Hippocampal formation (tissue), 2 donors: ENCODE measurements around the gene TPGS1.

Source experiments
- DNase-seq, 2 donors: peaks; one replicate each; lab custom pipeline; 2025; lab: John Stamatoyannopoulos, UW

The TPGS1 gene

GRCh38 chr19:539429-540030 lies 32.2 kb downstream of the TPGS1 start:
- DNase-seq, result no peak

- no peak for DNase-seq
Observed at GRCh38 chr19:540867-541637, 33.8 kb downstream of the TPGS1 start.

- no peak for DNase-seq
Observed at GRCh38 chr19:541699-542098, 34.4 kb downstream of the TPGS1 start.

- no peak for DNase-seq
Observed at GRCh38 chr19:542173-542866, 35.0 kb downstream of the TPGS1 start.

DNA sequence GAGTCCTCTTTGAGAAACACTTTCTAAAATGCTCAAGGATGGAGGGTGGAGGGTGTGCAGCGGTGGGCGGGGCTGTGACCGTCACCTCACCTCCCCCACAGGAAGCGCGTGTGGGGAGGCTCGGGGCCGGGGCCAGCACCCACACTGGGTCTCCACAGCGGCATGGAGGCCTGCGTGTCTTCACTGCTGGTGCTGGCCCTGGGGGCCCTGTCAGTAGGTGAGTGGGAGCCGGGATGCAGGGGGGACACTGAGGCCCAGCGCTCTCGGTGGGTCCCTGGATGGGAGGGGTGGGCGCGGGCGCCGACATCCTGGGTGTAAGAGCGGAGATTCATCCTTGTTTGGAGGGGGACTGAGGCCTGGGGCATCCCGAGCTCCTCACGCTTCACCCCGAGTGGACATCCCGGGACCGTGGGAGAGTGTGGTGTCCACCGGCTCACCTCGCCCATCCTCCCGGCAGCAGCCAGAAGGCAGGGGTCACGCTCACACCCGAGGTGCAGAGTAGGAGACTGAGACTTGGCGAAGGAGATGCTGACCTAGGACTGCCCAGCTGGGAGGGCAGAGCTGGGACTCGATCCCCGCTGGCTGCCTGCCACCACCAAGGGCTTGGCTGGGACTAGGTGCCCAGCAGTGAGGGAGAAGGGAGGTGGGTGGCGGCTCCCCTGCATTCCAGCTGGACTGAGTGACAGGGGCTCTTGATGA lies 36.8 kb downstream of the TPGS1 start, which contains the start of gene GZMM:
Gene GZMM, plus strand, starts transcription at position 144 of the 699 bp plus-strand sequence. Its CDS starts 19 bp downstream, at position 163.
- no peak for DNase-seq

GRCh38 chr19:547117-547516 lies 39.8 kb downstream of the TPGS1 start:
- DNase-seq, result no peak

DNA sequence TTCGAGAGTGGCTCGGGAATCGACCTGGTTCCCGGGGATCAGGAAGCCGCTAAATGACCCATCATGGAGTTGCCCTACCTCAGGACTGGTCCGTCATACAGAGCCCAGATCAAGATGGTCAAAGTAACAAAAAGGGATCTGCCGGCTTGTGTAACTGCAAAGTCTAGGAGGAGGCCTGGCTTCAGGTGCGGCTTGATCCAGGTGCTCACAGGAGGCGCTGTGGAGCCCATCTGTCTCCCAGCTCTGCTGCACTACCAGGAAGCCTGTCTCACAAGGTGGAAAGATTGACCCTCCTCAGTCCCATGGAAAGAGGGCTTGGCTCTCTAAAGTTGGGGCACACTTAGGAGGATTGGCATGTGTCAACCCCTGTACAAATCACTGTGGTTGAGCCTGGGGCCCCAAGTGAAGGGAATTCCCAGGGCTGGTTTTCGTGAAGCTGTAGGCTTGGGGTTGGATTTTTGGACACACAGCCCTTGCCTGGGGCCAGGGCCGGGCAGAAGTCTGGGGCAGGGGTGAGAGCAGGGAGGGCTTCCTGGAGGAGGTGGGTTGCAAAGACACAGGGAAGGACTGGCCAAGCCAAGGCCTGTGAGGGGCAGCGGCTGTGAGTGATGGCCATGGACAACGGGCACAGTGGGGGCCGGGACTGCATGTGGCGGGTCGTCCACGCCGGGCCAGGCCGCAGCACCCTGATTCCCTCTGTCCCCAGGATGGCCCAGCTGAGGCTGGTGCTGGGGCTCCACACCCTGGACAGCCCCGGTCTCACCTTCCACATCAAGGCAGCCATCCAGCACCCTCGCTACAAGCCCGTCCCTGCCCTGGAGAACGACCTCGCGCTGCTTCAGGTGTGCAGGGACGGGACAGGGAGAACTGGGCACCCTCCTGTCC lies 40.8 kb downstream of the TPGS1 start:
- DNase-seq, result no peak

GRCh38 chr19:548886-549830 lies 41.9 kb downstream of the TPGS1 start:
- no peak for DNase-seq

DNA sequence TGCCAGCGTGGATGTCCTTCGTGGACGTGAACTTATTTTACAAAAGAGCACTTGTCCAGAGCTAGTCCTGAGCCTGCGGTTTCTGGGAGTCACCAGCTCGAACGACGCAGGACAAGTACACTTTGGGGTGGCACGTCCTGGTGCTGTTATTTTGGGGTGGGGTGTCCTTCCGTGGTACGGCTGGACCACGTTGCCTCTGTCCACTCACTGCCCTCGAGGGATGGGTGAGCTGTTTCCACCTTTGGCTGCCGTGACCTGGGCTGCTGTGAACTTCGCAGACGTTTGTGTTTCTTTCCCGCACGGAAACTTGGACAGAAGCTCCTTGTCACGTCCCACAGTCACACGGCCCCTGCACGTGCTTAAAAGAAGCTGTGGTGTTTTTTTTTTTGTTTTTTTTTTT lies 47.5 kb downstream of the TPGS1 start:
- no peak for DNase-seq

DNA sequence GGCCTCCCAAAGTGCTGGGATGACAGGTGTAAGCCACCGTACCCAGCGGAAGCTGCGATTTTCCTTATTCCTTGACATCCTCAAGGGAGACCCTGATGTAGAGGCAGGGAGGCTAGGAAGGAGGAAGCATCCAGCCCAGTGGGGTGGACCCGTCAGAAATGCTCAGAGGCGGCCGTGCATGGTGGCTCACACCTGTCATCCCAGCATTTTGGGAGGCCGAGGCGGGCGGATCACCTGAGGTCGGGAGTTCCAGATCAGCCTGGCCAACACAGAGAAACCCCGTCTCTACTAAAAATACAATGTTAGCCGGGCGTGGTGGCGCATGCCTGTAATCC lies 48.1 kb downstream of the TPGS1 start:
- no peak for DNase-seq

DNA sequence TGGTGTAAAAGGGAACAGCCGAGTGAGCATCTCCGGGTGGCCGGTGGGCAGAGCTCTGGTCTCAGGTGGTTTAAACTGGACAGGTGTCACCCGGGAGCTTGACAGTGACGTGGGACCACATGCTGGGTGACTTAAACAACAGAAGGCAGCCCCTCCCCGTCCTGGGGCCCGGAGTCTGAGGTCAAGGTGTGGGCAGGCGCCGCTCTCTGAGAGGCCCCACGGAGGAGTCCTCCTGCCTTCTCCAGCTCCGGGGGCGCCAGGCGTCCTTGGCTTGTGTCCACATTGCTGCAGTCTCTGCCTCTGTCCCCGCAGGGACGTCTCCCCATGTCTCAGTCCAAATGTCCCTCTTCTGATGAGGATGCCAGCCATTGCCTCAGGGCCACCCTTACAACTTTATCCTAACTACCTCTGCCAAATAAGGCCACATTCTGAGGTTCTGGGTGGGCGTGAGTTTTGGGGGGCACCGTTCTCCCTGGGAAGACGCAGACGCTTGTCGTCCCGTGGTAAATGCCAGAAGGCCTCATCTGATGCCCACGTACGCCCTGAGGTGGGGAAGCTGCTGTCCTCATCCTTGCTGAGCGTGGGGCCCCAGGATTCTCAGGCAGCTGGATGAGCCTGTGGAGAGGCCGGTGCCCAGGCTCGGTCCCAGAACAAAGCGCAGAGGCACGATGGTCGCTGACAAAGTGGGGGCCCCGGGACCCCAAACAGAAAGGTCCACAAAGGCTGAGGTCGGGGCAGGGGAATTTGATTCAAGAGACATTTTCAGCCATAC lies 49.5 kb downstream of the TPGS1 start:
- DNase-seq, result no peak

GRCh38 chr19:558770-559439 lies 51.6 kb downstream of the TPGS1 start:
- no peak for DNase-seq

DNA sequence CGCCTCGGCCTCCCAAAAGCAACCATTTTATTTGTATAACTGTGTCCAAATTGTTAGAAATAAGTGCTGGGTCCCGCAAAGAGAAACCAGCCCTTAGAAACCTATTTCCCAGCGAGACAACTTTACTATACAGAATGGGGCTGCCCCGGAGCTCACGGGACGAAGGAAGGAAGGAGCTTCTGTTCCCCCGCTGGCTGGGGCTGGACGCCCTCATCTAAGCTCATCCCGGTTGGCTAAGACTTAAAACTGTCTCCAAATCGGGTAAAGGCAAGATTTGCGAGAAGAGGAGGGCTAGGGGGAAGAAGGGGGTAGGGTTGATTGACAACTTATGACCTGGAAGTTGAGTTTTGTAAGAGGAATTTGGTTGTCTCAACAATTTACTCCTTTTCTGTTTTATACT lies 52.8 kb downstream of the TPGS1 start:
- DNase-seq, result no peak

DNA sequence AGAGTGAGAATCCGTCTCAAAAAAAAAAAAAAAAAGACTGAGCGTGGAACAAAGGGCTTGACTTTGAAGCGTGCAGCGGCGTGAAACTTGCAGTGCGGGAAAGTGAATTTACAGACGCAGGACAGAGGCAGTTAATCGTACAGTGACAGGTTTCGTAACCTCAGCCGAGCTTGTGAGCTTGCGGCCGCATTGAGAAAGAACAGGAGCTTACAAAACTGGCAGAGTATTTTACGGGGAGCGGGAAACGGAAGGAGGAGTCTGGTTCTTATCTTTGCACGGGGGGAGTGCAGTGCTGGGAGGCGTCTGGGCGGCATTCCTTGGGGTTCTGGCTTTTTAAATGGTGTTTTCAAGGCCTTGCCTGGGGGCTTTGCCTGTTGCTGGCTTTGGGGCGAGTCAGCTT lies 59.1 kb downstream of the TPGS1 start:
- DNase-seq, result no peak

DNA sequence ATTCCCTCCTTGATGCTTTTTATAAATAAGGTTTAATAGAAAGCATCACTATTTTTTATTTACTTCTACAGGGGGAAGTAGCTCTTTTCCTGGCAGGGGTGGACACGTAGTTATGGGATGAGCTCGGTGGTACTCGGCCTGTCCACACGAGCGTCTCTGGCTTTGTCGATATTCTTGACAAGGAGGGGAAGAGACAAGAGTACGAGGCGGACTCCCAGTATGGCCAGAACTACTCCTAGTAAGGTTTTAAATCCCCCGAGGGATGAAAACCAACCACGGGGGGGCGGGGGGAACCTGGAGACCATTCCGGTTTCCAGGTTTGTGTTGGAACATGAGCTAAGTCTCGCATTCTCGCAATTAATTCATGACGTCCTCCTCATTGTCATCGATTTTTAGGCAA lies 59.5 kb downstream of the TPGS1 start:
- no peak for DNase-seq

DNA sequence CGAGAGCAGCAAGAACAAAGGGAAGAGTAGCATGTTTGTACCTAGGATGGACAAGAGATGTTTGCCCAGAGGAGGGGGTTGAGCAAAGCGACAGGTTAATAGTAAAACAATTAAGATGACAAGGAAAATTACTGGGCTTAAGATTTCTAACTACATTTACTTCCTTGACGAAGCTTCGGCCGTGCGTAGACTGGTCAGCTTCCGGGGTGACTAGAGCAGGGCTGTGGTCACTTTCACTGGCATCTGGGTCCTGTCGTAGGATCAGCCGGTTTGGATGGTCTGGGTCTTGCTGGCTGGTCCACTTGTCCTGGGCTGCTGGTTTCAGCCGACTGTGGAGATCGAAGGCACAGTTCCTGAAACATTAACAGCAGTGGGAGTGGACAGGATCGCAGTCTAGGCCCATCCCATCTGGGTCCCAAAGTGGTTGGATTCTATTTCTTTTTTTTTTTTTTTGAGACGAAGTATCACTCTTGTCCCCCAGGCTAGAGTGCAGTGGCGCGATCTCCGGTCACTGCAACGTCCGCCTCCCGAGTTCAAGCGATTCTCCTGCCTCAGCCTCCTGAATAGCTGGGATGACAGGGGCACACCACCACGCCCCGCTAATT lies 60.1 kb downstream of the TPGS1 start:
- no peak for DNase-seq
